Heart left ventricle (tissue), 13 donors: ENCODE data around the gene PRPF6.

ENCODE experiments used
- POLR2A ChIP-seq, 2 donors: fragments of 450-650 bp; IDR thresholded peaks; one replicate each; pipeline ENCODE4 v1.6.1; 2017; ENCODE audit warnings: antibody characterized with exemption in 2 of 2, mild to moderate bottlenecking in 2 of 2, moderate library complexity in 2 of 2
- TF ChIP-seq, protein P1 (sequence below), 12 donors: fragments of 200-600 bp; sonication (generic) in 4 of 12; IDR thresholded peaks; one replicate each; pipeline versions ENCODE4 v1.5.0 to v1.8.0; 2018 to 2022; ENCODE audit warnings: antibody characterized with exemption in 12 of 12, mild to moderate bottlenecking in 5 of 12
- donor health status: ischemic (EF 13 %, LVEDD 7.1; RV severe dilation, severe dysfunction).
- donor health status: DM: no; HTN: yes; CAD: no.
- donor health status: DM: no; HTN: no; CAD: no.
- donor health status: ischemic (EF 25% LVEDD 6.9; RV normal size, moderate dysfunction).
- donor health status: ischemic (EF 25% LVEDD 5.7; RV mildly dilated, moderate dysfunction).
- donor health status: ischemic (EF 35%, LVEDD 5.7; RV mildly dilated, moderate dysfunction).
- donor health status: nonischemic (EF 11% LVEDD 7.7; RV severe dilation, severe dysfunction).
- donor health status: DM: yes; HTN: yes; CAD: no.
- donor health status: PGD.
- donor health status: ischemic (EF 29% LVEDD 5.4; RV normal size, mild dysfunction).
- donor health status: nonischemic (EF 23%, LVEDD 6.1; RV moderate dilation, normal function).

DNA sequence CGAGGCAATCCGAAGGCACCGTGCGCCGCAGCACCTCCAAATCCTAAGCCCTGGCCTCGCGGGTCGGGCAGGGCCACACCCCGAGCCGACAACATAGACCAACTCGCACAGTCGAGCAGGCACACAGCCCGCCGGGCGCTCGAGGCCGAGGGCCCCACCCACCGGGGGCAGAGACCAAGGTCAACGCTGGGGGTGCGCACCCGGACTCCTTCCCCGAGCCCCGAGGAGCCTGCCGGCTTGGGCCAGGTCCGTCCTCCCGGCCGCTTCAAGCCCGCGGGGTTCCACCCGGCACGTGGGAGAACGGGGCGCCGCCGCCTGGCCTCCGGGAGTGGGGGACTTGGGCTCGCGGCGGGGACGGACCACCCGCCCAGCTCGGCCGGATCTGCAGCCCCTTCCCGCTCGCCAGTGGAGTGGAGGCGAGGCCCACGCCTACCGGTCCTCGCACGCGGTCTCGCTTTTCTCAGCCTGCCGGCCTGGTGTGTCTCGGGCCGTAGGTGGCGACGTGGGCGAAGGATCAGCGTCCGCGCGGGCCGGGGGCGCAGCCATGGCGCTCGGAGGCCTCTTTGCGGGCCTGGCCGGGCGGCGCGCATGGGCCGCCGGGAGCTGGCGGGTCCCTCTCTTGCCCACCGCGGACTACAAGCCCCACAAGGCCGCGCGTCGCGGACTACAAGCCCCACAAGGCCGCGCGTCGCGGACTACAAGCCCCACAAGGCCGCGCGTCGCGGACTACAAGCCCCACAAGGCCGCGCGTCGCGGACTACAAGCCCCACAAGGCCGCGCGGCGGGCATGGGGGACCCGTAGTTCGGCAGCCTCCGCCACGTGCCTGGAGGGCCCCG is 24.9 kb upstream of the PRPF6 start, which contains the start of gene UCKL1:
- peak; percentile 31 to 91 for TF ChIP-seq POLR2A (IDR thresholded peaks at IDR 0.05)
- TF ChIP-seq, protein P1, sequence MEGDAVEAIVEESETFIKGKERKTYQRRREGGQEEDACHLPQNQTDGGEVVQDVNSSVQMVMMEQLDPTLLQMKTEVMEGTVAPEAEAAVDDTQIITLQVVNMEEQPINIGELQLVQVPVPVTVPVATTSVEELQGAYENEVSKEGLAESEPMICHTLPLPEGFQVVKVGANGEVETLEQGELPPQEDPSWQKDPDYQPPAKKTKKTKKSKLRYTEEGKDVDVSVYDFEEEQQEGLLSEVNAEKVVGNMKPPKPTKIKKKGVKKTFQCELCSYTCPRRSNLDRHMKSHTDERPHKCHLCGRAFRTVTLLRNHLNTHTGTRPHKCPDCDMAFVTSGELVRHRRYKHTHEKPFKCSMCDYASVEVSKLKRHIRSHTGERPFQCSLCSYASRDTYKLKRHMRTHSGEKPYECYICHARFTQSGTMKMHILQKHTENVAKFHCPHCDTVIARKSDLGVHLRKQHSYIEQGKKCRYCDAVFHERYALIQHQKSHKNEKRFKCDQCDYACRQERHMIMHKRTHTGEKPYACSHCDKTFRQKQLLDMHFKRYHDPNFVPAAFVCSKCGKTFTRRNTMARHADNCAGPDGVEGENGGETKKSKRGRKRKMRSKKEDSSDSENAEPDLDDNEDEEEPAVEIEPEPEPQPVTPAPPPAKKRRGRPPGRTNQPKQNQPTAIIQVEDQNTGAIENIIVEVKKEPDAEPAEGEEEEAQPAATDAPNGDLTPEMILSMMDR (IDR thresholded peaks at IDR 0.05) = peak in 5 of 12 donors; percentile 1 to 27 (median 10)
